ENCODE results near the gene MED13L. TPM values are rescaled to one million over a fixed set of nuclear protein-coding genes. Genes with fewer than 3 reads are reported as not detected.

The MED13L gene
- 44.5 and 64.7 TPM in 2 replicates for total RNA-seq

GRCh38 chr12:116277467-116278278 is at the start of gene MED13L:
Gene MED13L, minus strand, starts transcription at chr12:116277693. Its CDS starts 562 bp downstream, at chr12:116277131.

